HG03045 (cell line): Measurements from ENCODE around the gene DOC2A.
A peak's percentile ranks its signal among the peaks of the same experiment; 100 is the strongest.
"Not testable (repeated sequence)": the region's sequence is repeated elsewhere in the genome, so short reads cannot be mapped to it uniquely, and the experiment has no call there.

ENCODE experiments used
- ATAC-seq: cut with Tn5 transposase; IDR thresholded peaks from one replicate; pipeline ENCODE4 v1.9.1; 2021; ENCODE audit warnings: mild to moderate bottlenecking, moderate library complexity; ENCODE audit not compliant: unreplicated experiment

DOC2A gene

DNA sequence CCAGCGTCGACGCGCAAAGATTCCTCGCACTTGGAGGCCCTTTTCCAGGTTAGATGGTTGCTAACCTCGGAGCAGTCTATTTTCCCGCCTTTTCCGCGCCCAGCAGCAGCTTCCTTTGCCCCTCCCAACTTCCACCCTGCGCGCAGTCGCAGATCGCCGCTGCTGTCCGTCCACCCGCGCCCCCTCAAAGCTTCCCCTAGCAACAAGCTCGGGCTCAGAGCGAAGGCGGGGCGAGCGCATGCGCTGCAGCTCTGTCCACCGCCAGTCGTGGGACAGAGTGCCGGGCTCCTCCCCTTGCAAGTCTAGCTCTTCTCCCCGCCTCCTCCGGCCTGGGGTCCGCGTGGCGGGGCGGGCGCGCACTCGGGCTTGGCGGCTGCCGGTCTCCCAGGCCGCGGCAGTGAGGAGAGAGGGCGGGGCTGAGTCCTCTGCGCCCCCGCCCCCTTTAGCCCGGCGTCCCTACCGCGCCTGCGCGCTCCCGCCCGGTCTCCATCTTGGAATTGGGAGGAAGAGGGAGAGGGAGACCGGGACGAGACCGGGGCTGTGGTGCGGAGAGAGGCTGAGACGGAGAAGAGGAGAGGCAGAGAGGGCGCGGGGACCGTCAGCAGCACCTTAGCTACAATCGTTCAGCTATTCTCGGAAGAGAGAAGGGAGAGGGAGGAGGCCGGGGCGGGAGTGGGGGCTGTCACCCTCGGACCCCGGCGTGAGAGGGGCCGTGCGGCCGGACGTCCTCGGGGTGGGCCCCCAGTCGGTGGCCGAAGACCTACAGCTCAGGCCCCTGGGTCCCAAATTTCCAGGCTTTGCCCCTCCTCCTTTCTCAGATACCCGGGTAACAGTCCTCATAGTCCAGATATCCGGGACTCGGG, 37.2 kb downstream of the DOC2A start, which contains the start of gene TAOK2:
TAOK2 (plus strand) TSS at position 485 of the 863 bp plus-strand sequence. CDS start 3,905 bp downstream, outside the sequence.
- ATAC-seq = peak; percentile 93

DNA sequence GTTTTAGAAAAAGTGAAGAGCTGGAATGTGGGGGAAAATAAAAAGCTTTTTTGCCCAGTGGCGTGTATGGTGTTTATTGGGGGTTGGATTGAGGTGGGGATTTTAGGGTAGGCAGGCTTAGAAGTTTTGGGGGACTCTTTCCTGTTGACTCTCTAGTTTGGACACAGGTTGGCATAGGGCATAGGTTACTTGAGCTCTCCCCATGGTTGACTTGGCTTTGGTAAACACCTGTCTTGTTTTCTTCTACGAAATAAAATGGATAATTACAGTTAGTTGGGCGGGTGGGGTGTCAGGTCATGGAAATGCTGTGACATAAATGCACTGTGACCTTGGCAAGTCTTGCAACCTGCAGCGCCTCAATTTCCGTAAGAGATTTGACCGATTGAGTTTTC, 37.8 kb downstream of the DOC2A start:
- ATAC-seq = no peak

DNA sequence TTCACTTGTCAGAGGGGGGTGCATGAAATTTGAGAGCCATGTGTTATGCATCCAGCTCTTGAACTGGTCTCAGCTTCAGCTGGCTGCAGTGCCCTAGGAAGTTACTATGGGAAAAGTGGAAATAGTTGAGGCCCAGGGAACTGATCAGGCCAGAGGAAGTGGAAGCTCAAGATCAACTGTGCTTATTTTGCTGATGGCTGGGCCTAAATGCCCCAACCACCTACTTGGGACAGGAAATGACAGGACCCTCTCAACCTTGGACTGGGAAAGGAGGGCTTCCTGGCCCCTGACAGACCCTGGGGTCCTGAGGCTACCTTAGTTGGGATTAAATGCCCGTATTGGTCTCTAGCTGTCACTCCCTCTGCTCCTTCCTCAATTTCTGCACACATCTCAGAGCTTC, 38.3 kb downstream of the DOC2A start:
- ATAC-seq = no peak

DNA sequence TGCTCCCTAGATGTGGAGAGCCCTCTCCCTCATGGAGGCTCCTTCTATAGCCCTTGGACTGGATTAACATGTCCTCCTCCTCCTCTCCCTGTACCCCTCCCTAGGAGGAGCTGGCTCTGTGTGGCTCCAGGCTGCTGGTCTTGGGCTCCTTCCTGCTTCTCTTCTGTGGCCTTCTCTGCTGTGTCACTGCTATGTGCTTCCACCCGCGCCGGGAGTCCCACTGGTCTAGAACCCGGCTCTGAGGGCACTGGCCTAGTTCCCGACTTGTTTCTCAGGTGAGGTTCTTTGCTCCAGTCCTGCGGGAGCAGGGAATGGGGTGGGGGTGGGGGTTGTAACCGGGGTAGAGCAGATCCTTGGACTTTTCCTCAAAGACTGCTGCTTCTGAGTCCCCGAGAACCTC, 39.5 kb downstream of the DOC2A start:
- ATAC-seq = no peak

DNA sequence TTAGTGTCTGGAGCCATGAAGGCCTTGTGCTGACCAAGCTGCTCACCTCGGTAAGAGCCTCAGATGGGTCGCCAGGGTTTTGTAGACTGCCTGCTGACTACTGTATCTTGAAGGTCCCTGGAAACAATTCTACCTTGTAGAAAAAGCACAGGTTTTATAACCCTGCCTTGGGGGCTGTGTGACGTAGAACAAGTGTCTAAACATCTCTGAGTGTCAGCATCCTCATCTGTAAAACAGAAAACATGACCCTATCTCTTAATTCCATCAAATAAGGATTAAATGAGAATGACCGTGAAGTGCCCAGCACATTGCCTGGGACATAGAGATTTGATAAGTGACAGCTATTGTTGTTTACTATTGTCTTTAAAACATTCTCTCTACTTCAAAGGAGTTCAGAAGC, 42.6 kb downstream of the DOC2A start:
- ATAC-seq = no peak

DNA sequence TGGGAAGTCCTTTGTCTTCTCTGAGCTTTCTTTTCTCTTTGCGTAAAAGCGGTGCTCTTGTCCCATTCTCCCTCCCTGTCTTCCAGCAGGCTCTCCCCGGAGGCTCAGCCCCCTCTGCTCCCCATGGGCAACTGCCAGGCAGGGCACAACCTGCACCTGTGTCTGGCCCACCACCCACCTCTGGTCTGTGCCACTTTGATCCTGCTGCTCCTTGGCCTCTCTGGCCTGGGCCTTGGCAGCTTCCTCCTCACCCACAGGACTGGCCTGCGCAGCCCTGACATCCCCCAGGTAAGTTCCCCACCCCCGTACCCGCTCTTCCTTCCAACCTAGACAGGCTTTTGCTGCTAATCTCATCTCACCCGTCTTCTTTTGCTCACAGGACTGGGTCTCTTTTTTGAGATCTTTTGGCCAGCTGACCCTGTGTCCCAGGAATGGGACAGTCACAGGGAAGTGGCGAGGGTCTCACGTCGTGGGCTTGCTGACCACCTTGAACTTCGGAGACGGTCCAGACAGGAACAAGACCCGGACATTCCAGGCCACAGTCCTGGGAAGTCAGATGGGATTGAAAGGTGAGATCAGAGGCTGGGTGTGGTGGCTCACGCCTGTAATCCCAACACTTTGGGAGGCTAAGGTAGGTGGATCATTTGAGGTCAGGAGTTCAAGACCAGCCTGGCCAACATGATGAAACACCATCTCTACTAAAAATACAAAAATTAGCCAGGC, 47.6 kb downstream of the DOC2A start:
- ATAC-seq = no peak

DNA sequence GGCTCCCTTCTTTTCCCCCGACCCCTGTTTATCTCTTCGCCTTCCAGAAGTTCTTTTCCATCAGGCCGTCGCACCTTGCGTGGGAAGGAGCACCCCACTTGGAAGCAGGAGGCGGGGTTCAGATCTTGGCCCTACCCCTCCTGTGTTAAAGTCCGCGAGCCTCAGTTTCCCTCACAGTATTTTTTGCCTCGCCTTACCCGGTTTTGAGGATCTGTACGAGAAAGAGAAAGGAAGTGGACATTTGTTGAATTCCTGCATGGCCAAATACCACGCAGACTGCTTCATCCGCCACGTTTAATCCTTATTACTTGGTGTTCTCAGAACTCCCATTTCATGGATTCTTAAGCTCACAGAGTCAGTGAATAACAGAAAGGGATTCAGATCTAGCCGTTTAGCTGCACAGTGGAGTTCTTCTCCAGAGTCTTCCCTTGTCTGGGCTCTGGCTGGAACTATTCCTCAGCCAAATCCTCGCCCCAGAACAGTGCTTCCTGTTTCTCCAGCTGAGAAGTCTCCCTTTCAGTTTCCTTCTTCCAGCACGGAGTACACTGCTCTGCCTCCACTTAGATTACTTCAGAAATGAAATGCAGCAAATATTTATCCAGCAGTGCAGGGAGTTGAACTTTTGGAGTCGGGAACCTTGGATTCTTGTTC, 48.4 kb downstream of the DOC2A start:
- ATAC-seq = no peak

DNA sequence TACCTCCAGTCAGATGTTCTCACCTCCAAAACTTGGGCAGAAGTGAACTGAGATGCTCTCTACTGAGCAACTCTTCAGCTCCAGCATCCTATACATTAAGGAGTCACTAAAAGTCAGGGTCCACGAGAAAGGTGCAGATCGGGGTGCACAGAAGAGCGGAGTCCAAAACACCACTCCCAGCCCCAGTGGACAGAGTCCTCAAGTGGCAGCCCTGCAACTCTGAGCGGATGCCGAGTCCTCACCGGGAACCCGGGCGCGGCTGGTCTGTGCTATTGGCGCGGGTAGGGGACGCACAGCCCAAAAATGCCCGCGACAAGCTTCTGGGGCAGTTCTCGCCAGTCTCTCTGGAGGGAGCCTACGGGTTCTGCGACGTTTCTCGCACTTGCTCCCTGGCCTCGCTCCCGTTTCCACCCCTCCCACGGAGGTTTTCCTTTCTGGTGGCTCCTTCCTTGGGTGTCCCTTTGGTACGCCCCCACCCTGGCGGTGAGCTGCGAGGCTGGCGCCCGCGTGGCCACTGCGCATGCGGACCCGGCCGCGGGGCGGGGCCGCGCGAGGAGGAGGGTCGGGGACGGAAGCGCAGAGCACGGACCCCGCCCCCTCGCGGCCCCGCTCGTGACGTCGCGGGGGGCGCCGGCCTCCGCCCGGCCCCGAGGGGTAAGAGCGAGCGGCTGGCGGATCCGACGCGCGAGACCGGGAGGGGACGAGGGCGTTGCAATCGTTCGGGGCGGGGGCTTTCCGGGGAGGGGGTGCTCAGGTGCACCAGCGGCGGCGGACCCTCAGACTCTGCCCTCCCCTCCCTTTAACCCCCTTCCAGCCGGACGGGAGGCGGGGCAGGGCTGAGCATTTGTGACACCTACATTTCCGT, 49.1 kb downstream of the DOC2A start, which contains the start of gene TMEM219:
TMEM219 (plus strand) TSS at position 601 of the 865 bp plus-strand sequence. CDS start 1,065 bp downstream, outside the sequence.
- ATAC-seq = peak; percentile 82

DNA sequence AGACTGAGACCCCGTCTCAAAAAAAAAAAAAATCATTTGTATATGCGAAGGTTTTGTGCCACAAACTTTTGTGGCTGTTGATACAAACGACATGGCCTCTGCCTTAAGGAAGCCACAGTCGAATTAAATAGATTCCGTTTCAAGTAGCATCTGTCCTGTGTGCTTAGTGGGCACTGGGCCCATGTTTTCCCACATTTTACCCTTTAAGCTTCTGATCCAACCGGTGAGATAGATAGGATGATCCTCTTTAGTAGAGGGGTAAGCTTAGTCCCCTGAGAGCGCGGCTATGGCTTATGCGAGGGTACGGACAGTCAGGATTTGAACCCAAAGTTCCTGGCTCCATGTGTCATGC, 49.7 kb downstream of the DOC2A start:
- ATAC-seq = no peak

DNA sequence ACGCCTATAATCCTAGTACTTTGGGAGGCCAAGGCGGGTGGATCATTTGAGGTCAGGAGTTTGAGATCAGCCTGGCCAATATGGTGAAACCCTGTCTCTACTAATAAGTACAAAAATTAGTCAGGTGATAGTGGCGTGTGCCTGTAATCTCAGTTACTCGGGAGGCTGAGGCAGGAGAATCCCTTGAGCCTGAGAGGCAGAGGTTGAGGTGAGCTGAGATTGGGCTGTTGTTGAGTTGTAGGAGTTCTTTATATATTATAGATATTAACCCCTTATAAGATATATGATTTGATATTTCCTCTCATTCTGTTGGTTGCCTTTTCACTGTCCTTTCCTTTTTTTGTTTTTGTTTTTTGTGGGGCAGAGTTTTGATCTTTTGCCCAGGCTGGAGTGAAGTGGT, 51.0 kb downstream of the DOC2A start:
- not testable (repeated sequence) for ATAC-seq

DNA sequence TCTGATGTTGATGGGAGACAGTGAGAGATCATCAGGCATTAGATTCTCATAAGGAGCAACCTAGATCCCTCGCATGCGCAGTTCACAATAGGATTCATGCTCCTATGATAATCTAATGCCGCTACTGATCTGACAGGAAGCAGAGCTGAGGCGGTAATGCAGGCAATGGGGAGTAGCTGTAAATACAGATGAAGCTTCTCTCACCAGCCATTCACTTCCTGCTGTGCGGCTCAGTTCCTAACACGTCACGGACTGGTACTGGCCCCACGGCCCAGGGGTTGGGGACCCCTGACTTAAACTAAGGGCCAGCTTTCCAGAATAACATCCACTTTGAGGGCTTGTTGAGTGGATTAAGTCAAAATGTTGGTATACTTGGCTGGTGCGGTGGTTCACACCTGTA, 51.5 kb downstream of the DOC2A start:
- no peak for ATAC-seq

DNA sequence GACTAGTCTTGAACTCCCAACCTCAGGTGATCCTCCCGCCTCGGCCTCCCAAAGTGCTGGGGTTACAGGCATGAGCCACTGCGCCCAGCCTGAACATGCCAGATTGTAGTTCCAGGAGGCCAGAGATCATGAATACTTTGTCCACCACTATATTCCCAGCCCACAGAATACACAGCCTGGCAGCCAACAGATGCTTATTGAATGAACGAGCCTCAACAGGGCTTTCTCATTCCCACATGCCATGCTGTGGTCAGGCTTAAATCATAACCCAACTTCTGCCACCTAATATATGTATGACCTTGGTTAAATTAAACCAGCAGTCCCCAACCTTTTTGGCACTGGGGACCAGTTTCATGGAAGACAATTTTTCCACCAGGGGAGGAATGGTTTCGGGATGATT, 52.1 kb downstream of the DOC2A start:
- no peak for ATAC-seq
